ENCODE results near the gene CIPC. TPM values are rescaled to one million over a fixed set of nuclear protein-coding genes. Genes with fewer than 3 reads are reported as not detected.

The CIPC gene
- total RNA-seq, 1 experiment from 2014 or later, result 26.6 TPM

DNA sequence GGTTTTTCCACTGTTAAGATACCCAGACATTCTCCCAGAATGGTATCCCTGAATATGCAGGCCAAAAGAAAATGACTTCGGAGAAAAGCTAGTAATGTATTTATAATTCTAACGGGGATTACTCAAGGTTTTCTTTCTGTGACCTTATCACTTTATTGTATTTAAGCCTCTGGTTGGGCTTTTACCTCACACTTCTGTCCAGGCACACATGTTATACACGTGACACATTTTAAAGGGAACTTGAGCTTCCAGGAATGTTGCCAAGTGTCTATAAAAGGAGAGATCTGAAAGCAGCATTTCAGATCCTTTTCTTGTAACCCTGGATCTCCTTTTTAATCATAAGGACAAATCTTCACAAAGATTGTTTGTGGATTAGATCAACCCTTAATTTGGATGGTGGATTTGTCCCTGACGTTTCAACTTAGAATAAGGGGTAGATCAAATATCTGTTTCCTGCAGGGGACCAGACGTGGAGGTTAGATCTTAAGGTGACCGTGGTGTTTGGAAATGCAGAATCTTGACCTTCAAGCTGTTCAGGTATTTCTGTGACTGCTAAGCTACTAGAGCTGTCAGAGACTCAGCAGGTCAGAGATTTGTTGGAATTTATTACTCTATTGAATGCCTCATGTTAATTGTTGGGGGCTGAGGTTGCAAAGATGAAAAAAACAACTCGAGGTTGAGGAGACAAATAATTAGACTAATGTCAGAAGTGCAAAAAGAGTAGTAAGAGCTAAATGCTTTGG lies 1.5 kb downstream of the CIPC start:
- Histone ChIP-seq H3K9ac (ENCODE audit: low read length) (no peak overlapping the region), H2AFZ (ENCODE audit: low read length) (no peak overlapping the region), H3K4me2 (ENCODE audit: low read length) (peak overlapping the region; percentile 94), H3K79me2 (ENCODE audit: low read length) (peaks cover 79% of the 10 kb centered on the region), H3K9me3 (ENCODE audit: low read length) (no peaks in the 10 kb centered on the region), H3K36me3 (ENCODE audit: low read depth, low read length) (no peaks in the 10 kb centered on the region), H4K20me1 (ENCODE audit: low read length) (no peaks in the 10 kb centered on the region), H3K9me2 (replicated peaks; ENCODE audit: low read length) (no peaks in the 10 kb centered on the region), H3K4me3 (ENCODE audit: low read length) (peak overlapping the region; percentile 88), H3F3A (ENCODE audit: low read length, unreplicated experiment) (no peaks in the 10 kb centered on the region), H3K27me3 (ENCODE audit: low read length) (no peaks in the 10 kb centered on the region), H3K4me1 (ENCODE audit: insufficient read depth, low read length) (peaks cover 27% of the 10 kb centered on the region), H3K27ac (ENCODE audit: low read length) (no peak overlapping the region)
- intact Hi-C loops (cut with micrococcal nuclease), result loop anchor here (2.0 kb wide), 3 partner anchors 23 to 221 kb away; partner anchors contain the start of genes GSTZ1 and POMT2
- CTCF ChIA-PET, result no interaction called here
- DNase-seq (peak; percentile 75), ATAC-seq (no peak)
- TSS peak; percentile 27 for BruUV-seq (replicated peaks)
- TF ChIP-seq, protein P1, sequence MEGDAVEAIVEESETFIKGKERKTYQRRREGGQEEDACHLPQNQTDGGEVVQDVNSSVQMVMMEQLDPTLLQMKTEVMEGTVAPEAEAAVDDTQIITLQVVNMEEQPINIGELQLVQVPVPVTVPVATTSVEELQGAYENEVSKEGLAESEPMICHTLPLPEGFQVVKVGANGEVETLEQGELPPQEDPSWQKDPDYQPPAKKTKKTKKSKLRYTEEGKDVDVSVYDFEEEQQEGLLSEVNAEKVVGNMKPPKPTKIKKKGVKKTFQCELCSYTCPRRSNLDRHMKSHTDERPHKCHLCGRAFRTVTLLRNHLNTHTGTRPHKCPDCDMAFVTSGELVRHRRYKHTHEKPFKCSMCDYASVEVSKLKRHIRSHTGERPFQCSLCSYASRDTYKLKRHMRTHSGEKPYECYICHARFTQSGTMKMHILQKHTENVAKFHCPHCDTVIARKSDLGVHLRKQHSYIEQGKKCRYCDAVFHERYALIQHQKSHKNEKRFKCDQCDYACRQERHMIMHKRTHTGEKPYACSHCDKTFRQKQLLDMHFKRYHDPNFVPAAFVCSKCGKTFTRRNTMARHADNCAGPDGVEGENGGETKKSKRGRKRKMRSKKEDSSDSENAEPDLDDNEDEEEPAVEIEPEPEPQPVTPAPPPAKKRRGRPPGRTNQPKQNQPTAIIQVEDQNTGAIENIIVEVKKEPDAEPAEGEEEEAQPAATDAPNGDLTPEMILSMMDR (conservative IDR thresholded peaks at IDR 0.05; ENCODE audit: low read depth, low read length), result no peak
- no peak for TF ChIP-seq EZH2phosphoT487 (IDR thresholded peaks at IDR 0.05; ENCODE audit: borderline replicate concordance, low read length)
- POLR2A ChIA-PET (ENCODE audit: unreplicated experiment), result no interaction called here

DNA sequence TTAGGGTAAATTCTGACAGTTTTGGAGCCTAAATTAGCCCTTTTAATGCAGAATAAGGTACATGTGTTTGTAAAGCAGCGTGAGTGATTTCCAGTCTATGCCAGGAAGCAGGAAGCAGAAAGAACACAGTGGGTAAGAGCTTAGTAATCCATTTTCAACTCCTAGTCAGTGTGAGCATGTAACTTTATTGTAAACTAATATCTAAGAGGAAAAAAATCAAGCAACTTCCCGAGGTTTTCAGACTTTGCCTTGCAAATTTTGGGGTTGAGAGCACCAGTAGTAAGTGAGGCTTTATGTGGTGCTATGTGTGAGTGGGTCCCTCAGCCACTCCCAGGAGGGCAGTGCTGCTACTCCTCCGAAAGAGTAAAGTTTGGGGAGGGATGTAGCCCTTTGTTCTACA lies 2.9 kb downstream of the CIPC start:
- Histone ChIP-seq H3K4me1 (ENCODE audit: insufficient read depth, low read length) (peaks cover 27% of the 10 kb centered on the region), H3K27ac (ENCODE audit: low read length) (no peak overlapping the region), H2AFZ (ENCODE audit: low read length) (no peak overlapping the region), H3K4me3 (ENCODE audit: low read length) (no peak overlapping the region), H3K4me2 (ENCODE audit: low read length) (0 out of 2 replicates have a peak overlapping the region, but pooled peaks have one; percentile 0), H4K20me1 (ENCODE audit: low read length) (no peaks in the 10 kb centered on the region), H3K79me2 (ENCODE audit: low read length) (peaks cover 79% of the 10 kb centered on the region), H3K27me3 (ENCODE audit: low read length) (no peaks in the 10 kb centered on the region), H3K9ac (ENCODE audit: low read length) (no peak overlapping the region), H3F3A (ENCODE audit: low read length, unreplicated experiment) (no peaks in the 10 kb centered on the region), H3K9me2 (replicated peaks; ENCODE audit: low read length) (no peaks in the 10 kb centered on the region), H3K36me3 (ENCODE audit: low read depth, low read length) (peaks cover 5% of the 10 kb centered on the region; the same call in 1 of the 2 replicates), H3K9me3 (ENCODE audit: low read length) (no peaks in the 10 kb centered on the region)
- intact Hi-C loops (cut with micrococcal nuclease), result no loop called here
- TSS peak; percentile 4 for BruUV-seq (replicated peaks)
- TF ChIP-seq EZH2 (IDR thresholded peaks at IDR 0.05; ENCODE audit: low read length, unreplicated experiment), result no peak
- no peak for TF ChIP-seq EZH2phosphoT487 (IDR thresholded peaks at IDR 0.05; ENCODE audit: borderline replicate concordance, low read length)
- TF ChIP-seq, protein P1 (conservative IDR thresholded peaks at IDR 0.05; ENCODE audit: low read depth, low read length), result no peak
- ATAC-seq (no peak), DNase-seq (no peak)
- CTCF ChIA-PET, result no interaction called here
- POLR2A ChIA-PET (ENCODE audit: unreplicated experiment), result no interaction called here

DNA sequence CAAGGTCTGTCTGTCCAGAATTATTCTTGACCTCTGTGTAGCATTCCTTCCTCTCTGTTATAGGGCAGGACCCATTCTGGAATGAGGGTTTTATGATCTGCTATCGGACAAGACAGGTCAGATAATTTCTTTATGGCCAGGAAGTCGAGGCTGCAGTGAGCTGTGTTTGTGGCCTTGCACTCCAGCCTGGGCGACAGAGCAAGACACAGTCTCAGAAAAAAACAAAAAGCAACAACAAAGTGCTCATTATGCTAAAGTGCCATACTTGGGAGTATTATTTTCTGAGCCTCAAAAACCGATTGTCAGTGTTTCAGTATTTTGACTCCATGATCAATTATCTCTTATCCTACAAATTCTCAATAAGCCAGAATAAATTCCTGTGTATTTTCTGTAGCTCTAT lies 4.1 kb downstream of the CIPC start:
- BruUV-seq (replicated peaks), result no TSS peak
- no peaks in the 10 kb centered on the region for H3K27me3 ChIP-seq (ENCODE audit: low read length)
- TF ChIP-seq EZH2 (IDR thresholded peaks at IDR 0.05; ENCODE audit: low read length, unreplicated experiment), result no peak
- no peak for TF ChIP-seq EZH2phosphoT487 (IDR thresholded peaks at IDR 0.05; ENCODE audit: borderline replicate concordance, low read length)
- TF ChIP-seq, protein P1 (conservative IDR thresholded peaks at IDR 0.05; ENCODE audit: low read depth, low read length), result no peak
- H3K9me2 ChIP-seq (replicated peaks; ENCODE audit: low read length), result no peaks in the 10 kb centered on the region
- no peak for DNase-seq
- H2AFZ ChIP-seq (ENCODE audit: low read length), result no peak overlapping the region
- H3K4me2 ChIP-seq (ENCODE audit: low read length), result no peak overlapping the region
- ChIA-PET CTCF (no interaction called here), POLR2A (ENCODE audit: unreplicated experiment) (interaction anchor here (0.7 kb wide), 1 partner anchor 1369 kb away, joined by 3 read pairs; no protein-coding TSS in a partner anchor)
- H3K4me1 ChIP-seq (ENCODE audit: insufficient read depth, low read length), result peaks cover 16% of the 10 kb centered on the region
- H4K20me1 ChIP-seq (ENCODE audit: low read length), result no peaks in the 10 kb centered on the region
- ATAC-seq, result no peak
- H3K27ac ChIP-seq (ENCODE audit: low read length), result no peak overlapping the region
- peaks cover 67% of the 10 kb centered on the region for H3K79me2 ChIP-seq (ENCODE audit: low read length)
- no peak overlapping the region for H3K9ac ChIP-seq (ENCODE audit: low read length)
- intact Hi-C loops (cut with micrococcal nuclease), result no loop called here
- no peaks in the 10 kb centered on the region for H3K9me3 ChIP-seq (ENCODE audit: low read length)
- H3F3A ChIP-seq (ENCODE audit: low read length, unreplicated experiment), result no peaks in the 10 kb centered on the region
- H3K4me3 ChIP-seq (ENCODE audit: low read length), result no peak overlapping the region
- H3K36me3 ChIP-seq (ENCODE audit: low read depth, low read length), result peaks cover 16% of the 10 kb centered on the region
